ENCODE results near the gene ARL17A.
"Not testable (repeated sequence)": the region's sequence is repeated elsewhere in the genome, so short reads cannot be mapped to it uniquely, and the experiment has no call there.

Gene ARL17A

GRCh38 chr17:46579083-46580075, at the start of gene ARL17A:
Gene ARL17A (minus strand): TSS chr17:46579691. CDS start chr17:46576322, 3,369 bp downstream.
- not testable (repeated sequence) for DNase-seq

GRCh38 chr17:46628753-46629436, 49.4 kb upstream of the ARL17A start:
- DNase-seq: not testable (repeated sequence)

GRCh38 chr17:46627452-46627851, 48.0 kb upstream of the ARL17A start:
- not testable (repeated sequence) for DNase-seq

DNA sequence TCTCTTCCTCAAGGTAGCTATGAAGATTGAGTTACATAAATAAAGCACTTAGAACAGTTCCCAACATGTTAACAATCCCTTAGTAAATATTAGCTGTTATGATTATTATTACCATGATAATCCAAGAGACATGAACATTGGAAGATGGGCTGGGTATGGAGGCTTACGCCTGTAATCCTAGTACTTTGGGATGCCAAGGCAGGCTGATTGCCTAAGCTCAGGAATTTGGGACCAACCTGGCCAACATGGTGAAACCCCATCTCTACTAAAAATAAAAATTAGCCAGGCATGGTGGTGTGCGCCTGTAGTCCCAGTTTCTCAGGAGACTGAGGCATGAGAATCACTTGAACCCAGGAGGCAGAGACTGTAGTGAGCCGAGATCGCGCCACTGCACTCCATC, 45.2 kb upstream of the ARL17A start:
- not testable (repeated sequence) for DNase-seq

GRCh38 chr17:46623790-46624189, 44.3 kb upstream of the ARL17A start:
- DNase-seq: not testable (repeated sequence)

DNA sequence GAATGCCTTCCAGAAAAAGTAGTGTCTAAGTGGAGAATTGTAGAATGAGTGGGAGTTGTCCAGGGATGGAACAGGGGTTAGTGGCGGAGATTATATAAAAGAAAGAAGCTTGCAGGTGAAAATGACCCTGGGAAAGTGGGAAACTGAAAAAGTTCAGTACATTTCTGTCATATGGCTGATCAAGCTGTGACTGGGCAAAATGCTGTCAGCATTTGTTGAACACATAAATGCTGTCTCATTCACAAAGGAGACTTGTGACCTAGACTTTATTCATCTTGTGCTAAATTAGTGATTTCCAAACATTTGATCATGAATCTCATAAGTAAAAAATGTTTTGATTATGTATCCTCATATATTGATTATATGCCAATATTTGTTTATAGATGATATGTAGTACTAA, 39.5 kb upstream of the ARL17A start:
- DNase-seq: not testable (repeated sequence)

DNA sequence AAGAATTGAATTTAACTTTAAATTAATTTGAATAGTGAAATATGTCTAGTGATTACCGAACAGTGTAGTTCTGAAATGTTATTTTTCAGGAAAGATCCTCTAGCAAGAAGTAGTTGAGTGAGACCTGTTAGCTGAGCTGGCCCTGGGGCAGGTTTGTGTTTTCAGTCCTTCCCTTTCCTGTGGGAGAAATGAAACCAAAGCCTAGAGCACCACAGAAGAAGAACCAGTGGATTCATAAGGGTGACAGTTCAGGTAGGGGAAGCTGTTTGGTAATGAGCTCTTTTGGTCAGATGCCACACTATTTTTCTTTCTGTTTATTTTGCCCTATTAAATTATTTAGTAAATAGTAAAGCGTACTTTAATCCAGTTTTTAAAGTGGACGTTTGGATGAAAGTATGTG, 37.6 kb upstream of the ARL17A start:
- not testable (repeated sequence) for DNase-seq

- not testable (repeated sequence) for DNase-seq
These were observed 34.4 kb upstream of the ARL17A start for GRCh38 chr17:46613876-46614275.

DNA sequence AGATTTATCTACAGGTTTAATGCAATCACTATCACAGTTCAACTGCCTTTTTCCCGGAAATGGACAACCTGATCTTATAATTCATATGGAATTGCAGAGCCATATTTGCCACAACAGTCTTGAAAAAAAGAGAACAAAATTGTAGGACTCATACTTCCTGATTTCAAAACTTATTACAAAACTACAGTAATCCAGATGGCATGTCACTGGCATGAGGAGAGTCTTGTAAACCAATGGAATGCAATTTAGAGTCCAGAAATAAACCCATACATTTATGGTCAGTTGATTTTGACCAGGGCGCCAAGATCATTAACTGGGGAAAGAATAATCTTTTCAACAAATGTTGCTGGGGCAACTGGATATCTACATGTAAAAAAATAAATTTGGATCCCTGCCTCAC, 31.8 kb upstream of the ARL17A start:
- DNase-seq: not testable (repeated sequence)

- DNase-seq: not testable (repeated sequence)
These were observed 23.6 kb upstream of the ARL17A start for GRCh38 chr17:46603125-46603524.

GRCh38 chr17:46600767-46601166, 21.3 kb upstream of the ARL17A start:
- DNase-seq: not testable (repeated sequence)

DNA sequence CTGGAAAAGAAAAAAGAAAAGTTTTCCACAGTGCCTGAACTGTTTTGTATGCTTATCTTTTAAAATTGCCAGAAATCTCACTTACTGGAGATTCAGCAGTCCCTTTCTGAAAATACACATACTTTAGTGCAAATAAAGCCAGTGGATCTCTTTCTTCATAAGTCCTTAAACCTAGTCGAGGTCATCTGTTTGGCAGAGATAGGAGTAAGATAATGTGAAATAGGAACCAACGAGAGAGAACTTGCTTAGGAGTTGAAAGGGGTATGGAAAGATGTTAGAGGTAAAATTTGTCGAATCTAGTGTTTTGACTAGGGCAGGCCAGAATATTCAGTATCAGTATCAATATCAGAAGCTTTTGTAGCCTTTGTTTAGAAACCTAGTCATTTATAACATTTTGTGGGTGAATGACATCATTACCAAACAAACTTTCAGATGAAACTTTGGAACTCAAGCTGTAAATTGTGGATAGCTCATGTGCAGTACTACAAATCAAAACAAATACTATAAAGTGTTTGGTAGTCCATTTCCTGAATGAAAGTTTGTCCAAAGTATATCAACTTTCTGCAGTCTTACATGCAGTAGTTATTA, 18.9 kb upstream of the ARL17A start:
- DNase-seq: not testable (repeated sequence)

DNA sequence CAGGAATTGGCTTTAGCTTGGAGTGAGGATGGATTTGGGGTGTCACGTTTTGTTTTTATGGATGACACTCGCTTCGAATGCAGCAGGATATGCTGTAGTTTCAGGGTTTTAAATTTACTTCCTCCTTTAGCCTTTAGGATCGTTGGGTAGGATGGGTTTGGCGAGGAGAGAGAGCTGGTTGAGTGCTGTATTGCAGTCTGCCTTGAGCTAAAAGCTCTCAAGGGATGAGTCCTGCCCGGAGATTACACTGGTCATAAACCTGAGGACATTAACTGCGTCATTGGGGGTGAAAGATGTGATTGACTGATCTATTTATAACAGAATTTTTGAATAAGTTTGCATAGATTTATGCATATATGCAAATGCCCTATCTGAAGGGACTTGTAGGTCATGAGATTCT, 11.8 kb upstream of the ARL17A start:
- not testable (repeated sequence) for DNase-seq

DNA sequence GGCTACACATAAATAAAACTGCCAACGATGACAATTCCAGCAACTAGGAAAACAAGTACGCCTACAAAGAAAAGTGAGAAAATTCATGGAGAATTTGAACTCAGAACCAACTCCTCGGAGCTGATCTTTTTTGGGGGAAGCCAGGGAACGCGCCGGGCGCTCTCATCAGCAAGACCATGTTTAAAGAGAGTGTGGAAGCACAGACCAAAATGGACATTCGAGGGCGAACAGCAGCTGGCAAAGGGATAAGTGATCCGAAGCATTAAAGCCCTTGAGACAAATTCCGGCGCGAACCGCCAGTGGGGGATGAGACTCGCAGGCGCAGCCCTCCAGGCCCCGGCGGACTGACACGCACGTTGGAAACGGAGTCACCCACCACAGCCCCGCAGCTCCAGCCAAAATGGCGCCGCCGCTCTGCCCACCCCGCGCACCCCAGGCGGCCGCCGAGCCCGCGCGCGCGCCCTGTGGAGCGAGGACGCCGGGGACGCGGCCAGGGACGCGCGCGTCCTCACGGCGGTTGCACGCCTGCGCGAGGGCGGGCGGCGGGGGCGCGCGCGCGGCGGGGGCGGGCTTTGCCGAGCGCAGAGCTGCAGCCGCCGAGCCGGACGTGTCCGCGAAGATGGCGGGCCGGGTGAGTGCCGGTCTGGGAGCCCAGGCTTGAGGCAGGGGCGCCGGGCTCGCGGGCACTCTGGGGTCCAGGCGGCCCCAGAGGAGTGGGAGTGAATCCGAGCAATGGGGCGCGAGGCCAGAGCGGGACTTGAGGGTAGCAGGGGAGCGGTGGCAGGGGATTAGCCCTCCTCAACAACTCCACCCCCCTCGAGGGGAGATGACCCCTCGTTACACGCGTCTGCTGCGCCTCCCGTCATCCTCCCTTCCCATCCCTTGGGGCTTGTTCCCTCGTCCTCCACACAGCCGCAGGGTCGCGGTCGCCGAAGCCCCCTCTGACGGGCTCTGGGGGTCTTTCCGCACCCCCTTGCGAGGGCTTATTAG, 11.0 kb upstream of the ARL17A start, which contains the start of gene NSF:
NSF (plus strand) TSS at position 513 of the 990 bp plus-strand sequence; CDS start at position 620, 107 bp downstream.
- DNase-seq: not testable (repeated sequence)

DNA sequence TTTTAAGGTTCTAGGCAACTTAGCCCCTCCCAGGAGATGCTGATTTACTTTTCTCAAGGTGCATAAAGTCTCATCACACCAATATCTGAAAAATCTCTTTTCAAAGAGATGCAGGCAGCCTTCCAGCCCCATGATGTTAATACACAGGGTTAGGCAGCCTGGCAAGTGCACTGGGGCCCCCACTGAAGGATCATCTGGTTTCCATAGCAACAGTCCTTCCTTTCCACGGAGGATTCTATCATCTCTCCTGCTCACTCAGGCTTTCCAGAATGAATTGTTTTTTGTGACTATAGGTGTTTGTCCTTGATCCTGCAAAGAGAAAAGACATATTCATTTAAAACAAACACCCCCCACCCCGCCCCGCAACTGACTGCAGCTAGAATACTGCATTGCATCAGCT, 6.0 kb upstream of the ARL17A start:
- DNase-seq: not testable (repeated sequence)

- not testable (repeated sequence) for DNase-seq
These were observed 591 bp upstream of the ARL17A start for GRCh38 chr17:46580082-46580481.

- not testable (repeated sequence) for DNase-seq
These were observed 7.7 kb downstream of the ARL17A start for GRCh38 chr17:46571796-46572195.

DNA sequence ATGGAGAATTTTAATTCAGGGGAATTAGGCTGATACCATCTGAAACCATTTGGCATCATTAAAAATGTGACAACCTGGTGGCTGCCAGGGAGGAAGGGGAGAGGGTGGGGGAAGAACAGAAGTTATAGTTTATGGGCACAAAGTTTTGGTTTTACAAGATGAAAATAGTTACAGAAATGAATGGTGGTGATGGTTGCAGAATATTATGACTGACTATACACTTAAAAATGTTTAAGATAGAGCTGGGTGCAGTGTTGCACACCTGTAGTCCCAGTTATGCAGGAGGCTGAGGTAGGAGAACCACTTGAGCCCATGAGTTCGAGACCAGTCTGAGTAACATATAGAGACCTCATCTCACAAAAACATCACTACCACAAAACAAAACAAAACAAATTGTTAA, 12.5 kb downstream of the ARL17A start:
- DNase-seq: not testable (repeated sequence)

- DNase-seq: not testable (repeated sequence)
These were observed 13.2 kb downstream of the ARL17A start for GRCh38 chr17:46566284-46566683.

- not testable (repeated sequence) for DNase-seq
These were observed 19.4 kb downstream of the ARL17A start for GRCh38 chr17:46560048-46560447.

DNA sequence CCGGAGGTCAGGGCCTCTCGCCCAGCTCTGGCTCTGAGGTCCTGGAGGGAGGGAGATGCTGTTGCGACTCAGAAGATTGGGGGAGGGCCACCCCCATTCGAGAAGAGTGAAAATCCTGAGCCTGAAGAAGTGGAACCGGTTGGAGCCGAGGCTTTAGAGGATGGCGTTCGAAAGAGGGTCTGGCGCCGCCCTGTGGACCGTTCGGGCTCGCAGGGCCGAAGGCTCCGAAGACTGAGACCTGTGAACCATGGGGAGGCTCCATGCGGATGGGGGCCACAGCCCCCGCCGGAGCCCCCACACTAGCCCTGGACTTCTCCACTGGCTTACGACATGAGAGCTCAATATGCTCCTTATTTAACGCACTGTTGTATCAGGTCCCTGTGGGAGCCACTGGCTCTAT, 20.3 kb downstream of the ARL17A start:
- not testable (repeated sequence) for DNase-seq

GRCh38 chr17:46548607-46549006, 30.9 kb downstream of the ARL17A start:
- DNase-seq: not testable (repeated sequence)

Data from NCI-H1105 (cell line).